Right forelimb (tissue), 1 donor: ENCODE data around the gene KDR.

ENCODE experiments used
- DNase-seq: peaks from one replicate; pipeline ENCODE4 v3.0.0-alpha.2; 2018

KDR gene

GRCh38 chr4:55122235-55122634 lies 3.2 kb downstream of the KDR start:
- DNase-seq = no peak

- no peak for DNase-seq
Measured at GRCh38 chr4:55121246-55121645, 4.1 kb downstream of the KDR start.

- DNase-seq = no peak
Measured at GRCh38 chr4:55118397-55118796, 7.0 kb downstream of the KDR start.

GRCh38 chr4:55117511-55117910 lies 7.9 kb downstream of the KDR start:
- DNase-seq = no peak

- DNase-seq = no peak
Measured at GRCh38 chr4:55116450-55116849, 8.9 kb downstream of the KDR start.

GRCh38 chr4:55111601-55112000 lies 13.8 kb downstream of the KDR start:
- no peak for DNase-seq

GRCh38 chr4:55110131-55110530 lies 15.3 kb downstream of the KDR start:
- no peak for DNase-seq

- DNase-seq = no peak
Measured at GRCh38 chr4:55107054-55107453, 18.3 kb downstream of the KDR start.

- no peak for DNase-seq
Measured at GRCh38 chr4:55103224-55103623, 22.2 kb downstream of the KDR start.

- no peak for DNase-seq
Measured at GRCh38 chr4:55099816-55100215, 25.6 kb downstream of the KDR start.

GRCh38 chr4:55098456-55099204 lies 26.8 kb downstream of the KDR start:
- no peak for DNase-seq

GRCh38 chr4:55096619-55097018 lies 28.8 kb downstream of the KDR start:
- no peak for DNase-seq

- DNase-seq = no peak
Measured at GRCh38 chr4:55096045-55096444, 29.4 kb downstream of the KDR start.

- no peak for DNase-seq
Measured at GRCh38 chr4:55092504-55092903, 32.9 kb downstream of the KDR start.

GRCh38 chr4:55089916-55090315 lies 35.5 kb downstream of the KDR start:
- no peak for DNase-seq

GRCh38 chr4:55087913-55088260 lies 37.5 kb downstream of the KDR start:
- DNase-seq = no peak

GRCh38 chr4:55087009-55087912 lies 38.1 kb downstream of the KDR start:
- no peak for DNase-seq

GRCh38 chr4:55086578-55086977 lies 38.8 kb downstream of the KDR start:
- DNase-seq = no peak

GRCh38 chr4:55083735-55084134 lies 41.7 kb downstream of the KDR start:
- DNase-seq = no peak

- no peak for DNase-seq
Measured at GRCh38 chr4:55082756-55083155, 42.6 kb downstream of the KDR start.

- no peak for DNase-seq
Measured at GRCh38 chr4:55080174-55080865, 45.1 kb downstream of the KDR start.

- no peak for DNase-seq
Measured at GRCh38 chr4:55079451-55080173, 45.8 kb downstream of the KDR start.

- peak; percentile 79 for DNase-seq
Measured at GRCh38 chr4:55078987-55079386, 46.4 kb downstream of the KDR start.
